ENCODE measurements around the gene NATD1.

Gene NATD1

DNA sequence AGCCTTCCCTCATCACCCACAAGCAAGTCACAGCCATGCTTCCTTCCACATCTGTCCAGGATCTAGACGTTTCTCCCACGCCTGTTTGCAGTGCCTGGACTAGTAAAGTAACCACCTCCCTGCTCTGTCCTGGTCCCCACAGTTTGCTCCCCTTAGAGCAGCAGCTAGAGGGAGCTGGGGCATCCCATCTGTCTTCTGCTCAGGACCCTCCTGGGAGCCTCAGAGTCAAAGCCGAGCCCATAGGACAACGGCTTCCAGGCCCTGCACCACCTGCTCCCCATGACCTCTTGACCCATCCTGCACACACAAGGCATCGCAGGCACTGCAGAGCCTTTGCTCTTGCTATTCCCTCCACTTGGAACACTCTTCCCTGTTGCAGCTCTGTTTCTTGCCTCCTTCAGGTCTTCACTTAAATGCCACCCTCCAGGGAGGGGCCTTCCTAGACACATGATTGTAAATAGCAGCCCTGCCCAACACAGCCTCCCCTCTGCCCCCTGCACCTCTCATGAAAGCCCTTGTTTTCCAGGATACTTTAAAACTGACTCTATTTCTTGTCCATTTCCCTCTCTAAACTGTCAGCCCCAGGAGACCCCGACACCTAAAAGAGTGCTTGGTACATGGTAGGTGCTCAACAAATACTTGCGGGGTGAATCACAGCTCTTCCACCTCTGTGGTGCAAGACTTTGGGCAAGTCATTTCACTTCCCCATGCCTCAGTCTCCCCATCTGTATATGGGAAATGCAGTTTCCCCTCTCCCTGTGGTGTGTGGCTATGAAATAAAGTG lies 3.1 kb downstream of the NATD1 start:
- no peak overlapping the region for H3K27ac Mint-ChIP-seq
- H3K36me3 Mint-ChIP-seq (ENCODE audit: low read depth), result no peaks in the 10 kb centered on the region

DNA sequence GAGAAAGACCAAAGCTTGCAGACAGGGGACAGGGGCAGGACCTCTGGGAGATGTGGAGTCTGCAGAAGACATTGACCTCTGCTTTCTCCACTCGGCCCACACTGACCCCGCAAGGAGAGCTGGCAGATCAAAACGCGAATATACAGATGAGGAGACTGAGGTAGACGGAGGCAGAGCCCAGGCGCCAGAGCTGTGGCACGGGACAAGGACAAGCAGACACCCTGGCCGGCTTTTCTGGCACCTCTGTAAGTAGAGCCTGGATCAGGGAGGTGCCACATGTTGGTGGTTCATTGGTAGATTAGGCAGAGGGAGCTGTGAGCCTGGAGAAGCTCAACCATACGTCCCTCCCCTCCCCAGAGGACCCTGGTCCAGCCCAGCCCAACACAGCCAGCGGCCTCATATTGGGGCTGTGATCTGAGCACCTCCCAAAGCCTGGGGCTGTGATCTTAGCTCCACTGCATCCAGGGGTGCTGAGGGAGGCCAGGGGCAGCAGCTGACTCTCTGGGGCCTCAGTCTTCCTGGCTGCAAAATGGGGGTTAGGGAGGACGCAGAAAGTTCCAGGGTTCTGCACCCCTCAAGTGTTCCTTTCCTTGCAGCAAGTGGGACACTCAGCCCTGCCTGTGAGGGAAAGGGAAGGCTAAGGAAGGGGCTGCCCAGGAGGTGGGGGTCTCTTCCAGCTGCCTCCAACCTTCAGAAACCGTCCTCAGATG lies 4.0 kb downstream of the NATD1 start:
- Mint-ChIP-seq H3K9me3 (no peaks in the 10 kb centered on the region), H3K27ac (no peak overlapping the region), H3K27me3 (ENCODE audit: low read depth) (peaks cover 16% of the 10 kb centered on the region), H3K36me3 (ENCODE audit: low read depth) (no peaks in the 10 kb centered on the region), H3K4me3 (no peak overlapping the region), H3K4me1 (ENCODE audit: low read depth) (peaks cover 11% of the 10 kb centered on the region)

More for the DNA sequence above, 3.1 kb downstream of the NATD1 start:
- no peak overlapping the region for H3K4me3 Mint-ChIP-seq
- no peaks in the 10 kb centered on the region for H3K9me3 Mint-ChIP-seq
- H3K27me3 Mint-ChIP-seq (ENCODE audit: low read depth), result peaks cover 16% of the 10 kb centered on the region
- H3K4me1 Mint-ChIP-seq (ENCODE audit: low read depth), result peaks cover 11% of the 10 kb centered on the region

DNA sequence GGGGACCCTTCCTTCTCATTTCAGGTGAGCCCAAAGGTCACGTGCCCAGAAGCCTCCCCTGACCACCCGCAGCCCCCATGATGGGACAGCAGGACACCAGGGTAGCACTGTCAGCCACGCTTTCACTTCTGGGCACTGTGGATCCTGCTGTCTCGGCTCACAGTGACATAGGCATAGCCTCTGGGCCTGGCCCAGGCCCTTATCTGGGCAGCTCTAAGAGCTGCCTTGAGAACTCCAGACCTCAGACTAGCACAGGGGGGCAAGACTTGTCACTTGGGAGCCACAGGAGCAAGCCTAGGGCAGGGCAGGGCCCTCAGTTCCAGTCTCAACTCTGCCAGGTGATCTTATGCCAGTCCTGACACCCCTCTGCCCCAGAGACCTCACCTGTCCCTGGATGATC lies 4.7 kb downstream of the NATD1 start:
- Mint-ChIP-seq H3K27me3 (ENCODE audit: low read depth) (peaks cover 16% of the 10 kb centered on the region), H3K9me3 (no peaks in the 10 kb centered on the region), H3K36me3 (ENCODE audit: low read depth) (no peaks in the 10 kb centered on the region), H3K4me3 (no peak overlapping the region), H3K4me1 (ENCODE audit: low read depth) (peaks cover 4% of the 10 kb centered on the region), H3K27ac (no peak overlapping the region)

DNA sequence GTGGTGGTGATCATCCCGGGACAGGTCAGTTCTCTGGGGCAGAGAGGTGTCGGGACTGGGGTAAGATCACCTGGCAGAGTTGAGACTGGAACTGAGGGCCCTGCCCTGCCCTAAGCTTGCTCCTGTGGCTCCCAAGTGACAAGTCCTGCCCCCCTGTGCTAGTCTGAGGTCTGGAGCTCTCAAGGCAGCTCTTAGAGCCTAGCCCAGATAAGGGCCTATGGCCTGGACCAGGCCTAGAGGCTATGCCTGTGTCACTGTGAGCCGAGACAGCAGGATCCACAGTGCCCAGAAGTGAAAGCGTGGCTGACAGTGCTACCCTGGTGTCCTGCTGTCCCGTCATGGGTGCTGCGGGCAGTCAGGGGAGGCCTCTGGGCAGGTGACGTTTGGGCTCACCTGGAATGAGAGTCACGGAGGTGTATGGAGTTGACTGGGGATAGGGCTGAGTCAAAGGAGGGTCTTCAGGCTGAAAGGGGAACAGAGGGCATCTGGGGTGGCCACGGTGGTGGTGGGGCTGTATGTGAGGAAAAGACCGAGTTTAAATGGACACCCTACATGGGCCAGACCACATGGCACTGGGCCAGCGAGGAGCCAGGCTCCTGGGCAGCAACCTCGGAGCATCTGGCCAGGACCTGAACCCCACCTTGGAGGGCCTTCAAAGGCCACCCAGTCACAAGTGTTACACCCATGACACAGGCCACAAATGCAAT lies 5.5 kb downstream of the NATD1 start:
- no peak overlapping the region for H3K4me3 Mint-ChIP-seq
- H3K9me3 Mint-ChIP-seq, result no peaks in the 10 kb centered on the region
- H3K36me3 Mint-ChIP-seq (ENCODE audit: low read depth), result no peaks in the 10 kb centered on the region
- peaks cover 3% of the 10 kb centered on the region for H3K4me1 Mint-ChIP-seq (ENCODE audit: low read depth)
- peaks cover 16% of the 10 kb centered on the region for H3K27me3 Mint-ChIP-seq (ENCODE audit: low read depth)
- H3K27ac Mint-ChIP-seq, result no peak overlapping the region

GRCh38 chr17:21246698-21247097 lies 6.5 kb downstream of the NATD1 start:
- peaks cover 8% of the 10 kb centered on the region for H3K27me3 Mint-ChIP-seq (ENCODE audit: low read depth)
- no peaks in the 10 kb centered on the region for H3K9me3 Mint-ChIP-seq
- H3K4me1 Mint-ChIP-seq (ENCODE audit: low read depth), result peaks cover 3% of the 10 kb centered on the region
- no peak overlapping the region for H3K4me3 Mint-ChIP-seq
- no peak overlapping the region for H3K27ac Mint-ChIP-seq
- H3K36me3 Mint-ChIP-seq (ENCODE audit: low read depth), result no peaks in the 10 kb centered on the region

DNA sequence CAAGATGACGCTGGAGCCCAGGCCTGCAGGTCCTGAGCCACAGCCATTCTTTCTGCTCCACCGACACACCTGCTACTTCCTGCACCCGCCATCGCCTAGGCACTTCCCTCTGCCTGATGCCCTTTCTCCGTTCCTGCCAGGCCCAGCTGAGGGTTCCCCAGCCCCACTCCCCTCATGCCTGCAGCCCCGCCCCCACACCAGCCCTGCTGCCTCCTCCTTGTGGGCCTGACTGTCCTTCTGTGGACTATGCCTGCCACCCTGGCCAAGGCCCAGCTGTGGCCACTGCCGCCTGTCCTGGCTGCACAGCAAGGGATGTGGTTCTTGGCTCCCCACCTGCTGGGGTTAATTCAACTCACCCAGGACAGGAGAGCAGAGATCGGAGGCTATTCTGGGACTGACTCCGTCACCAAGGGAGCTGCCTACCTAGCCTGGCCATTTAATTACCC lies 7.5 kb downstream of the NATD1 start:
- no peak overlapping the region for H3K4me3 Mint-ChIP-seq
- peaks cover 3% of the 10 kb centered on the region for H3K4me1 Mint-ChIP-seq (ENCODE audit: low read depth)
- H3K27me3 Mint-ChIP-seq (ENCODE audit: low read depth), result peaks cover 4% of the 10 kb centered on the region
- H3K27ac Mint-ChIP-seq, result no peak overlapping the region
- no peaks in the 10 kb centered on the region for H3K9me3 Mint-ChIP-seq
- no peaks in the 10 kb centered on the region for H3K36me3 Mint-ChIP-seq (ENCODE audit: low read depth)

- Mint-ChIP-seq H3K27me3 (ENCODE audit: low read depth) (no peaks in the 10 kb centered on the region), H3K4me1 (ENCODE audit: low read depth) (no peaks in the 10 kb centered on the region), H3K4me3 (no peak overlapping the region), H3K27ac (no peak overlapping the region), H3K36me3 (ENCODE audit: low read depth) (no peaks in the 10 kb centered on the region), H3K9me3 (no peaks in the 10 kb centered on the region)
Measured at GRCh38 chr17:21243516-21244303, 9.5 kb downstream of the NATD1 start.

GRCh38 chr17:21242780-21243515 lies 10.3 kb downstream of the NATD1 start:
- Mint-ChIP-seq H3K27me3 (ENCODE audit: low read depth) (no peaks in the 10 kb centered on the region), H3K4me1 (ENCODE audit: low read depth) (no peaks in the 10 kb centered on the region), H3K36me3 (ENCODE audit: low read depth) (no peaks in the 10 kb centered on the region), H3K4me3 (no peak overlapping the region), H3K9me3 (no peaks in the 10 kb centered on the region), H3K27ac (no peak overlapping the region)

GRCh38 chr17:21242026-21242697 lies 11.0 kb downstream of the NATD1 start:
- Mint-ChIP-seq H3K4me1 (ENCODE audit: low read depth) (no peaks in the 10 kb centered on the region), H3K27ac (no peak overlapping the region), H3K9me3 (no peaks in the 10 kb centered on the region), H3K4me3 (no peak overlapping the region), H3K36me3 (ENCODE audit: low read depth) (no peaks in the 10 kb centered on the region), H3K27me3 (ENCODE audit: low read depth) (no peaks in the 10 kb centered on the region)

GRCh38 chr17:21241564-21241963 lies 11.6 kb downstream of the NATD1 start:
- no peaks in the 10 kb centered on the region for H3K4me1 Mint-ChIP-seq (ENCODE audit: low read depth)
- no peaks in the 10 kb centered on the region for H3K36me3 Mint-ChIP-seq (ENCODE audit: low read depth)
- no peaks in the 10 kb centered on the region for H3K9me3 Mint-ChIP-seq
- no peak overlapping the region for H3K27ac Mint-ChIP-seq
- H3K27me3 Mint-ChIP-seq (ENCODE audit: low read depth), result no peaks in the 10 kb centered on the region
- H3K4me3 Mint-ChIP-seq, result no peak overlapping the region

GRCh38 chr17:21240369-21241055 lies 12.7 kb downstream of the NATD1 start:
- Mint-ChIP-seq H3K4me1 (ENCODE audit: low read depth) (no peaks in the 10 kb centered on the region), H3K9me3 (no peaks in the 10 kb centered on the region)

DNA sequence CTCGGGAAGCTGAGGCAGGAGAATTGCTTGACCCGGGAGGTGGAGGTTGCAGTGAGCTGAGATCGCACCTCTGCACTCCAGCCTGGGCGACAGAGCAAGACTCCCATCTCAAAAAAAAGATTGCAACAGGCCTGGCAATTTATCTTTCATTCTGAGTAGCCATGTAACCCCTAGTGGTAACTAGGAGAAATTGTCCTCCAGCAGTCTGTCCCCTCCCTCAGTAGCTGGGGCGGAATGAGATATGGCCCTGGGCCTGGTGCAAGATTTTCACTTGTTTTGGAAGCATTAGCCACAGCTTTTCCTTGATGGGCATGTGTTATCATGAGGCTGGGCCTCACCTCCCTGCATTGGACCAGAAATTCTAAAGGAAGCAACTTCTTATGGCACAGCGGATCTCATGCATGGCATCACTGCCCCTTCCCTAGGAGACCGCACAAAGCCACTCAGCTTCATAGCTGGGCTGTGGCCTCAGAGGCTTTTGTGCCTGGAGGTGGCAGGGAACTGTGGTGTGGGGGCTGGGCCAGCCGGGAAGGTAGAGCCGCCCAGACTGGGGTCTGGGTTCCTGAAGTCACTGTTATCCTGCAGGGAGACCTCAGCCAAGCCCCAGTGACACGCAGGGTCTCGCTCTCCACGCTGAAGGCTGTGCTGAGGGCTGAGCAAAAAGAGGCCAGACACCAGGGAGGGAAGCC lies 13.4 kb downstream of the NATD1 start:
- Mint-ChIP-seq H3K27ac (no peak overlapping the region), H3K4me3 (no peak overlapping the region), H3K36me3 (ENCODE audit: low read depth) (no peaks in the 10 kb centered on the region), H3K9me3 (no peaks in the 10 kb centered on the region), H3K4me1 (ENCODE audit: low read depth) (no peaks in the 10 kb centered on the region), H3K27me3 (ENCODE audit: low read depth) (no peaks in the 10 kb centered on the region)

More at GRCh38 chr17:21240369-21241055, 12.7 kb downstream of the NATD1 start:
- H3K4me3 Mint-ChIP-seq, result no peak overlapping the region
- H3K36me3 Mint-ChIP-seq (ENCODE audit: low read depth), result no peaks in the 10 kb centered on the region
- no peaks in the 10 kb centered on the region for H3K27me3 Mint-ChIP-seq (ENCODE audit: low read depth)
- no peak overlapping the region for H3K27ac Mint-ChIP-seq

Measured in T-helper 1 cell treated with Interleukin-12 subunit alpha and Interleukin-12 subunit beta and Interleukin-4 antibody, amounts not matched to agents 30 μg/mL and 1 μg/mL, for 36 hours (primary cell).